Muscle of leg (tissue), 9 donors: ENCODE results near the gene HSDL2. TPM values are rescaled to one million over a fixed set of nuclear protein-coding genes. Genes with fewer than 3 reads are reported as not detected.

Experiments used
- polyA plus RNA-seq, 8 donors: library from polyadenylated mRNA; unstranded; fragments of 120-200 nt; gene quantifications; one replicate each; pipeline versions ENCODE4 v1.2.1 to v1.2.3, GENCODE V29; 2013; ENCODE audit warnings: inconsistent platforms in 1 of 8, low replicate concordance in 1 of 8; ENCODE audit not compliant: insufficient read length in 8 of 8, insufficient read depth in 1 of 8
- total RNA-seq: library from RNA; stranded (reverse); fragments of 120-200 nt; gene quantifications from one replicate; pipeline ENCODE4 v1.2.4, GENCODE V29; 2013

The HSDL2 gene
- total and polyA plus RNA-seq, 9 donors = 53.3 to 78.1 (median 66.7) TPM

Other genes starting within 250 kb of the HSDL2 start
- gene SUSD1, start 204.8 kb upstream of the HSDL2 start, total RNA-seq = 7.9 TPM
- gene SUSD1, start 204.8 kb upstream of the HSDL2 start, polyA plus RNA-seq = 10 to 100 TPM in 1 of 8 donors, 1 to 10 TPM in 7; 5.9 to 15.0 (median 6.9) TPM
- gene PTBP3, start 46.5 kb upstream of the HSDL2 start, total RNA-seq = 11.3 TPM
- 10 to 100 TPM; 12.3 to 21.9 (median 15.1) TPM for gene PTBP3, start 46.5 kb upstream of the HSDL2 start, polyA plus RNA-seq
- gene KIAA1958, start 106.7 kb downstream of the HSDL2 start, total RNA-seq = 3.4 TPM
- 1 to 10 TPM; 2.1 to 4.9 (median 3.3) TPM for gene KIAA1958, start 106.7 kb downstream of the HSDL2 start, polyA plus RNA-seq